ENCODE results near the gene TOB1.

TOB1 gene

GRCh38 chr17:50816271-50816670, 49.9 kb downstream of the TOB1 start:
- FAIRE-seq: no peak
- no peak for DNase-seq (ENCODE audit: insufficient read length, low spot score)
- TF ChIP-seq POLR2A (IDR thresholded peaks at IDR 0.05; ENCODE audit: low read depth, low read length): no peak

GRCh38 chr17:50815400-50815799, 50.8 kb downstream of the TOB1 start:
- no peak for TF ChIP-seq POLR2A (IDR thresholded peaks at IDR 0.05; ENCODE audit: low read depth, low read length)
- no peak for FAIRE-seq
- DNase-seq (ENCODE audit: insufficient read length, low spot score): no peak

GRCh38 chr17:50813583-50813982, 52.6 kb downstream of the TOB1 start:
- DNase-seq (ENCODE audit: insufficient read length, low spot score): no peak
- no peak for TF ChIP-seq POLR2A (IDR thresholded peaks at IDR 0.05; ENCODE audit: low read depth, low read length)
- FAIRE-seq: no peak

Data from H54 (cell line).